ENCODE measurements around the gene ACY1.
"Not testable (repeated sequence)": the region's sequence is repeated elsewhere in the genome, so short reads cannot be mapped to it uniquely, and the experiment has no call there.

Gene ACY1

GRCh38 chr3:52023860-52024764 is 40.8 kb downstream of the ACY1 start:
- in situ Hi-C loops (cut with MboI; ENCODE audit: low sequenced_read_pairs) = no loop called here

- in situ Hi-C loops (cut with MboI; ENCODE audit: low sequenced_read_pairs) = no loop called here
These were observed 41.6 kb downstream of the ACY1 start for GRCh38 chr3:52024765-52025452.

GRCh38 chr3:52025453-52025852 is 42.1 kb downstream of the ACY1 start:
- in situ Hi-C loops (cut with MboI; ENCODE audit: low sequenced_read_pairs) = no loop called here

GRCh38 chr3:52026041-52026440 is 42.7 kb downstream of the ACY1 start:
- in situ Hi-C loops (cut with MboI; ENCODE audit: low sequenced_read_pairs) = no loop called here

GRCh38 chr3:52028572-52028971 is 45.2 kb downstream of the ACY1 start:
- in situ Hi-C loops (cut with MboI; ENCODE audit: low sequenced_read_pairs) = no loop called here

GRCh38 chr3:52029053-52029452 is 45.7 kb downstream of the ACY1 start:
- in situ Hi-C loops (cut with MboI; ENCODE audit: low sequenced_read_pairs) = no loop called here

- in situ Hi-C loops (cut with MboI; ENCODE audit: low sequenced_read_pairs) = no loop called here
These were observed 46.2 kb downstream of the ACY1 start for GRCh38 chr3:52029535-52029934.

GRCh38 chr3:52030714-52031310 is 47.5 kb downstream of the ACY1 start:
- in situ Hi-C loops (cut with MboI; ENCODE audit: low sequenced_read_pairs) = no loop called here

- in situ Hi-C loops (cut with MboI; ENCODE audit: low sequenced_read_pairs) = no loop called here
These were observed 48.6 kb downstream of the ACY1 start for GRCh38 chr3:52031896-52032295.

GRCh38 chr3:52032702-52033408 is 49.5 kb downstream of the ACY1 start:
- in situ Hi-C loops (cut with MboI; ENCODE audit: low sequenced_read_pairs) = no loop called here

GRCh38 chr3:52033748-52034147 is 50.4 kb downstream of the ACY1 start:
- in situ Hi-C loops (cut with MboI; ENCODE audit: low sequenced_read_pairs) = not testable (repeated sequence)

- in situ Hi-C loops (cut with MboI; ENCODE audit: low sequenced_read_pairs) = no loop called here
These were observed 50.9 kb downstream of the ACY1 start for GRCh38 chr3:52034212-52034611.

- in situ Hi-C loops (cut with MboI; ENCODE audit: low sequenced_read_pairs) = no loop called here
These were observed 51.3 kb downstream of the ACY1 start for GRCh38 chr3:52034651-52035050.

- in situ Hi-C loops (cut with MboI; ENCODE audit: low sequenced_read_pairs) = no loop called here
These were observed 52.9 kb downstream of the ACY1 start for GRCh38 chr3:52036222-52036694.

GRCh38 chr3:52036829-52037228 is 53.5 kb downstream of the ACY1 start:
- in situ Hi-C loops (cut with MboI; ENCODE audit: low sequenced_read_pairs) = no loop called here

GRCh38 chr3:52037291-52037690 is 54.0 kb downstream of the ACY1 start:
- in situ Hi-C loops (cut with MboI; ENCODE audit: low sequenced_read_pairs) = no loop called here

- in situ Hi-C loops (cut with MboI; ENCODE audit: low sequenced_read_pairs) = no loop called here
These were observed 54.9 kb downstream of the ACY1 start for GRCh38 chr3:52038227-52038626.

Data from hTERT RPE-1 (cell line).